Loucy (cell line): Measurements from ENCODE around the gene CDK5.

ENCODE experiments used
- H2AFZ ChIP-seq: fragments of 200-600 bp; sonication (generic); 2 replicates; pipeline ENCODE4 v1.6.0; 2016; ENCODE audit warnings: antibody characterized with exemption, mild to moderate bottlenecking, low read length, moderate library complexity
- H3F3A ChIP-seq: fragments of 200-600 bp; 2 replicates; pipeline ENCODE4 v1.6.0; 2016; ENCODE audit warnings: antibody characterized with exemption, low read depth, mild to moderate bottlenecking
- H3K27me3 ChIP-seq: fragments of 200-600 bp; sonication (generic); 2 replicates; pipeline ENCODE4 v1.6.1; 2014; ENCODE audit warnings: low read length, mild to moderate bottlenecking; ENCODE audit not compliant: insufficient read depth, poor library complexity, severe bottlenecking
- H3K36me3 ChIP-seq: fragments of 200-600 bp; sonication (generic); 2 replicates; pipeline ENCODE4 v1.6.1; 2016; ENCODE audit warnings: low read length; ENCODE audit not compliant: insufficient read depth
- H3K4me1 ChIP-seq: fragments of 200-600 bp; sonication (generic); 2 replicates; pipeline ENCODE4 v1.5.1; 2014; ENCODE audit warnings: low read length, mild to moderate bottlenecking; ENCODE audit not compliant: insufficient read depth, poor library complexity, severe bottlenecking
- H3K4me2 ChIP-seq: fragments of 200-600 bp; sonication (generic); 2 replicates; pipeline ENCODE4 v1.6.0; 2014; ENCODE audit warnings: antibody characterized with exemption, low read length, low read depth, mild to moderate bottlenecking; ENCODE audit not compliant: poor library complexity, severe bottlenecking
- H3K4me3 ChIP-seq: fragments of 200-600 bp; sonication (generic); 2 replicates; pipeline ENCODE4 v1.5.1; 2014; ENCODE audit warnings: low read length, mild to moderate bottlenecking, mixed read lengths; ENCODE audit not compliant: poor library complexity, severe bottlenecking
- H3K79me2 ChIP-seq: fragments of 200-600 bp; sonication (generic); 2 replicates; pipeline ENCODE4 v1.6.1; 2014; ENCODE audit warnings: low read length; ENCODE audit not compliant: insufficient read depth
- H3K9ac ChIP-seq: fragments of 200-600 bp; sonication (generic); 2 replicates; pipeline ENCODE4 v1.6.0; 2014; ENCODE audit warnings: mild to moderate bottlenecking, low read depth, low read length, moderate library complexity; ENCODE audit not compliant: poor library complexity, severe bottlenecking
- H3K9me2 ChIP-seq: fragments of 200-600 bp; sonication (generic); replicated peaks from 2 replicates; pipeline ENCODE4 v1.6.1; 2016; ENCODE audit warnings: low read depth, low read length, mixed read lengths
- H3K9me3 ChIP-seq: fragments of 200-600 bp; sonication (generic); 2 replicates; pipeline ENCODE4 v1.6.1; 2014; ENCODE audit warnings: mild to moderate bottlenecking, antibody characterized with exemption, low read length, low read depth; ENCODE audit not compliant: insufficient read depth
- H4K20me1 ChIP-seq: fragments of 200-600 bp; sonication (generic); 2 replicates; pipeline ENCODE4 v1.6.0; 2014; ENCODE audit warnings: antibody characterized with exemption, low read length, mild to moderate bottlenecking; ENCODE audit not compliant: insufficient read depth, poor library complexity, severe bottlenecking
- CTCF ChIP-seq: fragments of 200-600 bp; sonication (generic); conservative IDR thresholded peaks from 2 replicates; pipeline ENCODE4 v1.5.1; 2014; ENCODE audit warnings: mild to moderate bottlenecking, antibody characterized with exemption, low read length
- EZH2phosphoT487 ChIP-seq: fragments of 200-600 bp; IDR thresholded peaks from 2 replicates; pipeline ENCODE4 v1.6.1; 2018; ENCODE audit warnings: antibody characterized with exemption, mild to moderate bottlenecking, moderate library complexity, borderline replicate concordance

Gene CDK5

GRCh38 chr7:151051108-151051507 is 6.6 kb downstream of the CDK5 start:
- Histone ChIP-seq H3K4me3 (no peak overlapping the region), H3F3A (no peaks in the 10 kb centered on the region), H3K36me3 (no peaks in the 10 kb centered on the region), H3K4me1 (peaks cover 18% of the 10 kb centered on the region), H3K9me2 (no peaks in the 10 kb centered on the region), H4K20me1 (no peaks in the 10 kb centered on the region), H3K27me3 (no peaks in the 10 kb centered on the region), H3K9me3 (no peaks in the 10 kb centered on the region), H3K79me2 (no peaks in the 10 kb centered on the region), H3K9ac (no peak overlapping the region), H3K4me2 (no peak overlapping the region), H2AFZ (no peak overlapping the region)
- TF ChIP-seq EZH2phosphoT487 (no peak), CTCF (no peak)

GRCh38 chr7:151048911-151049463 is 8.7 kb downstream of the CDK5 start:
- no peaks in the 10 kb centered on the region for H3K36me3 ChIP-seq
- H3K9me2 ChIP-seq, result no peaks in the 10 kb centered on the region
- TF ChIP-seq CTCF (no peak), EZH2phosphoT487 (no peak)
- H4K20me1 ChIP-seq, result no peaks in the 10 kb centered on the region
- H3K9ac ChIP-seq, result no peak overlapping the region
- H3K9me3 ChIP-seq, result no peaks in the 10 kb centered on the region
- no peaks in the 10 kb centered on the region for H3K79me2 ChIP-seq
- no peak overlapping the region for H2AFZ ChIP-seq
- H3K27me3 ChIP-seq, result no peaks in the 10 kb centered on the region
- H3F3A ChIP-seq, result no peaks in the 10 kb centered on the region
- H3K4me2 ChIP-seq, result no peak overlapping the region
- H3K4me1 ChIP-seq, result peaks cover 16% of the 10 kb centered on the region
- H3K4me3 ChIP-seq, result no peak overlapping the region

- Histone ChIP-seq H3F3A (no peaks in the 10 kb centered on the region), H3K4me1 (peaks cover 8% of the 10 kb centered on the region), H3K9me3 (no peaks in the 10 kb centered on the region), H3K79me2 (no peaks in the 10 kb centered on the region), H3K4me3 (no peak within 1 kb of the TSS), H3K36me3 (no peaks in the 10 kb centered on the region), H3K9ac (no peak within 1 kb of the TSS), H3K9me2 (no peaks in the 10 kb centered on the region), H4K20me1 (no peaks in the 10 kb centered on the region), H3K4me2 (no peak within 1 kb of the TSS), H2AFZ (no peak within 1 kb of the TSS), H3K27me3 (no peaks in the 10 kb centered on the region)
- TF ChIP-seq CTCF, result no peak
- no peak for TF ChIP-seq EZH2phosphoT487
Measured at GRCh38 chr7:151047976-151048815, 9.5 kb downstream of the CDK5 start, which contains the start of gene ASIC3. TSS of gene ASIC3 (plus strand) at chr7:151048531. CDS start at chr7:151048886, 355 bp downstream.
